AG10803 (cell line): Measurements from ENCODE around the gene ANKLE2.

Experiments
- DNase-seq: peaks from one replicate; pipeline ENCODE4 v3.0.0; 2010; ENCODE audit warnings: low read depth
- H3K4me3 ChIP-seq: 2 replicates; pipeline ENCODE4 v1.5.1; 2011; ENCODE audit warnings: mild to moderate bottlenecking, low read length, control low read depth
- TF ChIP-seq, protein P1 (sequence below): conservative IDR thresholded peaks from 2 replicates; pipeline ENCODE4 v1.5.1; 2011; ENCODE audit warnings: mild to moderate bottlenecking, low read length, control low read depth, inconsistent platforms

ANKLE2 gene

DNA sequence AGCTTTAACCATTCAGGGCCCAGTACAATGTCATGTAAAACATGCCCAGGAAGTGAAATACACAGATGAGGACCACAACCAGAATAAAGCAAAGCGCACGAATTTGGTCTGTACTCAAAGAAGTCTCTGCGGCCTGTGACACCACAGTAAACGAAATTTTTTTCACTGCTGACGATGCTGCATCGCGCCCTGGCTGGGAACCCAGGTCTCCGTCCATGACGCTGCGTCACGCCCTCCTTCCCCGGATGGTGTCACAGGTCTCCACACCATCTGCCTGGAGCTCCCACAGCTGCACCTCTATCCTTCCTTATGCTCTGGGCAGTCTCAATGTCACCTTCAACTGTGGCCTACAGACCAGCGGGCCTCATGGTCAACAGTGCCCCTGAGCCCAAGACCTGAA, 17.8 kb downstream of the ANKLE2 start:
- TF ChIP-seq, protein P1, sequence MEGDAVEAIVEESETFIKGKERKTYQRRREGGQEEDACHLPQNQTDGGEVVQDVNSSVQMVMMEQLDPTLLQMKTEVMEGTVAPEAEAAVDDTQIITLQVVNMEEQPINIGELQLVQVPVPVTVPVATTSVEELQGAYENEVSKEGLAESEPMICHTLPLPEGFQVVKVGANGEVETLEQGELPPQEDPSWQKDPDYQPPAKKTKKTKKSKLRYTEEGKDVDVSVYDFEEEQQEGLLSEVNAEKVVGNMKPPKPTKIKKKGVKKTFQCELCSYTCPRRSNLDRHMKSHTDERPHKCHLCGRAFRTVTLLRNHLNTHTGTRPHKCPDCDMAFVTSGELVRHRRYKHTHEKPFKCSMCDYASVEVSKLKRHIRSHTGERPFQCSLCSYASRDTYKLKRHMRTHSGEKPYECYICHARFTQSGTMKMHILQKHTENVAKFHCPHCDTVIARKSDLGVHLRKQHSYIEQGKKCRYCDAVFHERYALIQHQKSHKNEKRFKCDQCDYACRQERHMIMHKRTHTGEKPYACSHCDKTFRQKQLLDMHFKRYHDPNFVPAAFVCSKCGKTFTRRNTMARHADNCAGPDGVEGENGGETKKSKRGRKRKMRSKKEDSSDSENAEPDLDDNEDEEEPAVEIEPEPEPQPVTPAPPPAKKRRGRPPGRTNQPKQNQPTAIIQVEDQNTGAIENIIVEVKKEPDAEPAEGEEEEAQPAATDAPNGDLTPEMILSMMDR: no peak
- no peak for DNase-seq
- H3K4me3 ChIP-seq: no peak overlapping the region

DNA sequence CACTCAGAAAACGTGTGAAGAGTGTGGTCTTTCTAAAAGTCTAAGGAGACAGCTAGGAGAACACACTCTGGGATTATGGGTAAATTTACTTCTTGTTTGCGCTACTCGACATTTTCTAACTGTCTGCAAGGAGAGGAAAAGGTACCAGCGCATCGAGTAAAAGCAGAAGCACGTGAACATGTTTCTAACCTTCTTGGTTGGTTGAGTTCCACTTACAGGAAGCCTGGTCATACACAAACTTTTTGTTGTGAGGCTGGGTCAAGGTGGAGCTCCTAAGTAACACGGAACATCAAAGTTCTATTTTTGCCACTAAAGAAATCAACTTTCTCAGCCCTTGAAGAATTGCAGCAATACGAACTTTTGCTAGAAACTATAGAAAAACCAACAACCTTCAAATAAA, 20.0 kb downstream of the ANKLE2 start:
- no peak overlapping the region for H3K4me3 ChIP-seq
- DNase-seq: no peak
- TF ChIP-seq, protein P1: no peak

DNA sequence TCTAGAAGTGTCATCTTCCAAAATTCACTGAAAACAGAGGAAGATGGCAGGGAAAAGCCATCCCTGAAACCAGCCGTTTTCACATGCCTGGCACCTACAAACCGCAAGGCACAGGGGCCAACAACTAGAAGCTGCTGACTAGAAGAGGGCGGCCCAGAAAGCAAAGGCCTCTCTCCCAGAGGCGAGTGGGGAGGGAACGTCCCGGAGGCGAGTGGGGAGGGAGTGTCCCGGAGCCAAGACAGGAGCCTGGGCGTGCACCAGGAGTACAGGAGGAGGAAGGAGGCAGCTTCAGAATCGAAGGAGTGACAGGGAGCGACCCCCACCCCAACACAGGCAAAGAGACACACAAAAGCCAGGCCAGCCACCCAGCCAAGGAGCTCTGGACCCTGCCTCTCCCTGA, 21.0 kb downstream of the ANKLE2 start:
- TF ChIP-seq, protein P1: no peak
- no peak overlapping the region for H3K4me3 ChIP-seq
- DNase-seq: no peak

DNA sequence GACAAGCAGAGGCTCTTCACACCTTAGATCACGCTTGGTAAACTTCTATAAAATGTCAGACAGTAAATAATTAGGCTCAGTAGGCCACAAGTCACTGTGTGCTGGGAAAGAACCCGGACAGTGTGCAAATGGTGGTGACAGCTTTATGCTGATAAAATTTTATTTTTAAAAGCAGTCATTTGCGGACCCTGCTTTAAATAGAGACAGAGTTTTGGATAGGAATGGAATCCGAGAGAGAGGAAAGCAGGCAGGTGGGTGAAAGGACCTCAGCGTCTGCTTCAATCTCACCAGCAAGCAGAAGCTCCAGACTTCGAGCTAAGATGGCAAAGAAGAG, 21.4 kb downstream of the ANKLE2 start:
- TF ChIP-seq, protein P1: no peak
- H3K4me3 ChIP-seq: no peak overlapping the region
- DNase-seq: no peak

DNA sequence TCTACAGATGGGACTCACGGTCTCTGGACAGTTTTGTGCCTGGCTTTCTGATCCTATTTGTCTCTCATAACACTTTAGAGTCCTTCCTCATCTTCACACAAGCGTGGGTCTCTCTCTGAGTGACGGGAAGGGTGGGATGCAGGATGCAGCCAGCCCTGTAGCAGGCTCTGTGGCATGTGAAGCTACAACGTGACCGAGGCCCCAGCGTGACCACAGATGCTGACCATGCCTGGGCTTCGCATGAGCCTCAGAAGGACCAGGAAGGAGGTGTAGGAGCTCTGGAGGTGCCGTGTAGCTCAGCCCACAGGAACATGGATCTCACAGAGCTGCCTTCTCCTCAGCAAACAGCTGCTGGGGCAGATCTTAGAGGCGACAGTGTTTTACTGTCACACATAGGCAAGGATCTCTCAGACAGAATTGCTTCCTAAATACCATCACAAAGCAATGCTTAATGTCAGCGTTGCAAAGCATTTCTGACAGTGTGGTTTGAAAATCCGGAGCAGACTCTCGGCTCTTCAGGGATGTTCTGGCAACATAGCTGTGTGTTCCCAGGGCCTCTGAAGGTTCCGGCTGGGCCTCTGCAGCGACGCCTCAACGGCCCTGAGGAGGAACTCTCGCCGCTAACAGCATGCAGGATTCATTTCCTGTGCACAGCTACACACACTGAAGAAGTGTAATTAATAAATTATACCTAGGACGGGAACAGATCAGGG, 21.9 kb downstream of the ANKLE2 start:
- TF ChIP-seq, protein P1: no peak
- DNase-seq: no peak
- H3K4me3 ChIP-seq: no peak overlapping the region

DNA sequence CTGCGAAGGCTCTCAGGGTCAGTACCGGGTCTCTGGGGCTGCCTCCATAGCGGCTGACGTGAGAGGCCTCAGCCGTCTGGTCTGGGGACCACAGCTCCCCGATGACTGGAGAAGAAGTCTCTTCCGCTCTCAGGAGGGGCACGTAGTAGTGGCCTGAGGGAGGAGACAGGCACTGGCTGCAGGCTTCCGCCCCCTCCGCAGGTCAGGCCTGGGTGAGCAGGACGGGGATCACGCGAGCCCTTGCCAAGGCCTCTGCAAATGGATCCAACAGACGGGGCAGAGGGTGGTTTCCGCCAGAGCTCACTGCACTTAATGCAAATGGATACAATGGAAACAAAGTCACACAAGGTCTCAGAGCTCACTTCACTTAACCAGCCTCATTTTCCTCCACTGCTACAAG, 24.7 kb downstream of the ANKLE2 start:
- TF ChIP-seq, protein P1: no peak
- no peak for DNase-seq
- H3K4me3 ChIP-seq: no peak overlapping the region

DNA sequence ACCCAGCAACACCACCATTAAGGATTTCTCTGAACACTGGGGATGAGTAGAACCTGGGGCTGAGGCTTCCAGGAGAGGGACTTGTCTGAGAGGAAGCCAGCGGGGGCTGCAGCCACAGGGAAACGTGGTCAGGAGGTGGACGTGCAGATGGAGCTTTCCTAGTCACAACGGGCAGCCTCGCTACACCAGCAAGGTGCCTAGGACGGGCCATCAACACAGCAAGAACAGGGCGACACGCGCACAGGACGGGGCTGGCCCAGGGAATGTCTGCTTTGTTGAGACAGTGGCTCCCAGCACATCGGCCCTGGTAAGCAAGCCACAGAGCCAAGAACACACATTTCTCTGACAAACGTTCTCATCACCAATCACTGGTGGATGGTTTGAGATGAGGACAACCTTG, 25.3 kb downstream of the ANKLE2 start:
- TF ChIP-seq, protein P1: no peak
- no peak overlapping the region for H3K4me3 ChIP-seq
- DNase-seq: no peak
